NOMO-1 treated with DMSO at 0.1 percent for 48 hours (cell line): ENCODE results near the gene KRTAP5-7.
"Not testable (repeated sequence)": the region's sequence is repeated elsewhere in the genome, so short reads cannot be mapped to it uniquely, and the experiment has no call there.

Experiments used
- DNase-seq: peaks from one replicate; lab custom pipeline; 2025; ENCODE audit not compliant: unreplicated experiment; lab: John Stamatoyannopoulos, UW

Gene KRTAP5-7

DNA sequence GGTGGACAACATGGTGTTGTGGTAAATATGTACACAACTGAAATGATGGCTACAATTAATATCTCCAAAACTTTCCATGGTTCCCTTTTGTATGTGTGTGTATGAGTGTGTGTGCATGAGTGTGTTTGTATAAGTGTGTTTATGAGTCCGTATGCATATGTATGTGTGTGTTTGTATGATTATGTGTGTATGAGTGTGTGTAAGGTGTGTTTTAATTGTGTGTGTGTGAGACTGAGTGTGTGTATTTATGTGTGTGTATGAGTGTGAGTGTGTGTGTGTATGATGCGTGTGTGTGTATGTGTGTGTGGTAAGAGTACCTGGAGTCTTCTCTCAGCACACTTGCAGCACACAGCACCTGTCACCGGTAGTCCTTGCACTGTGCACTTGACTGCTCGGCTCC, 29.0 kb downstream of the KRTAP5-7 start:
- no peak for DNase-seq

DNA sequence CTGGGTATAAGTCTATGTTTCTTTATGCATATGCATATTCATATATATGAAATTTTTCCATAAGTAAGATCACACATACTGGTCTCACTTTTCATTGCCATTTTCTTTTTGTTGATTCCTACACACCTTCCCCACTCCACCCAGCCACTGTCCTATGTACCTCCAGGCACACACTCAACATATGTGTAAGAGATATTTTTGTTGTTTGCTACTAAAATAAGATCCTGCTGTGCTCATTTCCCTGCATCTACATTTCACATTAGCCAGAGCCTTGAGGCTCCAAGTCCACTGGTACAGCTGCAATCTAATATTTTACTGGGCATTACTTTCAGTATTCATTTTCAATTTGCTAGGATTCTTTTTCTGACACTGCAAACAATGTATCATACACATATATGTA, 30.2 kb downstream of the KRTAP5-7 start:
- no peak for DNase-seq

DNA sequence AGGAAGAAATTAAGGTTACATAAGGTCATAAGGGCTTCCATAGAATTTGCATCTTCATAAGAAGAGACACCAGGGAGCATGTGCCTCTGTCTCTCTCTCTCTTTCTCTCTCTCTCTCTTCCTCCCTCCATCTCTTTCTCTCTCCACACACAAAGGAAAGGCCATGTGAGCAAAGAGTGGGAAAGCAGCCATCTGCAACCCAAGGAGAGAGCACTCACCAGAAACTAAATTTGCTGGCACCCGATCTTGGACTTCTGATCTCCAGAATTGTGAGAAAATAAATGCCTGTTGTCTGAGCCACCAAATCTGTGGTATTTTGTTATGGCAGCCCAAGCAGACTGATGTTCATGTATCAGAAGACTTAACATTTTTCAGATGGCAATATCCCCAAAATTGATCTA, 31.9 kb downstream of the KRTAP5-7 start:
- no peak for DNase-seq

DNA sequence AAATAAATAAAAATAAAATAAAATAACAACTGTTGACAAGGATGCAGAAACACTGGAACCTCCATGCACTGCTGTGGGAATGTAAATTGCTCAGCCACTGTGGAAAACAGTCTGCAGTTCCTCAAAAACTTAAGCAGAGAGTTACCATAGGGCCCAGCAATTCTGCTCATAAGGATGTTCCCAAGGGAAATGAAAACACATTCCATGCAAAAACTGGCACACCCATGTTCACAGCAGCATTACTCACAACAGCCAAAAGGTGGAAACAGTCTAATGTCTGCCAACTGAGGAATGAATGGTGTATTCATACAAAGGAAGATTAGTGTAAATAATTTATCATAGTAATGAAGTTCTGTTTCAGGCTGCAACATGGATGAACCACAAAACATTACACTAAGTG, 35.1 kb downstream of the KRTAP5-7 start:
- DNase-seq = no peak

DNA sequence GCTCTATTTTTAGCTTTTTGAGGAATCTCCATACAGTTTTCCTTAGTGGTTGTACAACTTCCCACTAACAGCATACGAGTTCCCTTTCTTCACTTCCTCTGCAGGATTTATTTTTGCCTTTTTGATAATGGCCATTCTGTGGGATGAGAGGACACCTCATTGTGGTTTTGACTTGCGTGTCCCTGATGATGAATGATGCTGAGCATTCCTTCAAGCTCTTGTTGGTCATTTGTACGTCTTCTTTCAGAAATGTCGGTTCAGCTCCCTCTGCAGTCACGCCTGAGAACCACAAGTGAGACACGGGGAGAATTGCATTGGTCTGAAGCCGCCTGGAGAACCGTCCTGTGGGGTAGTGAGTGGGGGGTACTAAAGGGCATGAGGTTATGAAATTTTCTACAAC, 36.3 kb downstream of the KRTAP5-7 start:
- DNase-seq = peak; percentile 28

DNA sequence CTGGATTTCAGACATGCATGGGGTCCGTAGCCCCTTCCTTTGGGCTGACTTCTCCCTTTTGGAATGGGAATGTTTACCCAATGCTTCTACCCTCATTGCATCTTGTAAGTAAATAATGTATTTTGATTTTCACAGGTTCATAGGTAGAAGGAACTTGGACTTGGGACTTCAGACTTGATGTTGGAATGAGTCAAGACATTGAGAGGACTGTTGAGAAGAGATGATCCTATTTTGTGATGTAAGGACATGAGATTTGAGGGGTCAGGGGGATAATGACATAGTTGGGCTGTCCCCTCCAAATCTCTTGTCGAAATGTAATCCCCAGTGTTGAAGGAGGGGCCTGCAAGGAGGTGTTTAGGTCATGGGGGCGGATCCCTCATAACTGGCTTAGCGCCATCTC, 37.4 kb downstream of the KRTAP5-7 start:
- DNase-seq = no peak

DNA sequence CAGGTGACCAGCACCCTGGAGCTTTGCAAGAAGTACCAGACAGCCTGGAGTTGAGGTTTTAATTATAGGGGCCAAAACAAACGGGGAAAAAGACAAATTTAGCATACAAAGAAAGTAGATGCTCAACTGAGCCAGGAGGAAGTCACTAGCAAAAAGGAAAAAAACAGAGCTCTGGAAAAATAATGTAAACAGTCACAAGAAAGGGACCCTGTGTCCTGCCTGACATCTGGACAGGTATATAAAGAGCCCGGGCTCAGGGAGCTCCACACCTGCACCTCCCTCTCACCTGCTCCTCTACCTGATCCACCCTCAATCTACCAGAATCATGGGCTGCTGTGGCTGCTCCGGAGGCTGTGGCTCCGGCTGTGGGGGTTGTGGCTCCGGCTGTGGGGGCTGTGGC, 38.2 kb downstream of the KRTAP5-7 start, which contains the start of gene KRTAP5-10:
Gene KRTAP5-10, plus strand, starts transcription at position 301 of the 400 bp plus-strand sequence. Its CDS starts 25 bp downstream, at position 326.
- no peak for DNase-seq

DNA sequence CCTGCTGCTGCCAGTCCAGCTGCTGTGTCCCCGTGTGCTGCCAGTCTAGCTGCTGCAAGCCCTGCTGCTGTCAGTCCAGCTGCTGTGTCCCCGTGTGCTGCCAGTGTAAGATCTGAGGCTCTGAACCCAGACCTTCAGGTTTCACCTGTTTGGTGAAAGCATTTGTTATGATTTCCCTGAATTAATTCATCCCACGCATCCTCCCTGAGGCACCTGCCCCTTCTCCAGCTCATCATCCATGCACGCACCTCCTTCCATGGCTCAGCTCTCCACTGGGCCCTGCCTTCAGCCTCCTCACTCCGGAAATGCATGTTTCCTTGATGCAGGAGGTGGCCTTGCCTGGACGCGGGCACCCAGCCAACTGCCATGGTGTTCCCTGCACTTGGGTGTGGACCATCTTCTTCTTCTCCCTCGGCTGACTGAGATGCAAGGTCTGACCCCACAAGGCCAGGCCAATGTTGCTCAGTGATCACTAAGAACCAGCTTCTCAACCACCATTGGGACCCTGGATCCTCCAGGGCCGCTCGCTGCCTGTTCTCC, 39.1 kb downstream of the KRTAP5-7 start:
- DNase-seq = no peak

DNA sequence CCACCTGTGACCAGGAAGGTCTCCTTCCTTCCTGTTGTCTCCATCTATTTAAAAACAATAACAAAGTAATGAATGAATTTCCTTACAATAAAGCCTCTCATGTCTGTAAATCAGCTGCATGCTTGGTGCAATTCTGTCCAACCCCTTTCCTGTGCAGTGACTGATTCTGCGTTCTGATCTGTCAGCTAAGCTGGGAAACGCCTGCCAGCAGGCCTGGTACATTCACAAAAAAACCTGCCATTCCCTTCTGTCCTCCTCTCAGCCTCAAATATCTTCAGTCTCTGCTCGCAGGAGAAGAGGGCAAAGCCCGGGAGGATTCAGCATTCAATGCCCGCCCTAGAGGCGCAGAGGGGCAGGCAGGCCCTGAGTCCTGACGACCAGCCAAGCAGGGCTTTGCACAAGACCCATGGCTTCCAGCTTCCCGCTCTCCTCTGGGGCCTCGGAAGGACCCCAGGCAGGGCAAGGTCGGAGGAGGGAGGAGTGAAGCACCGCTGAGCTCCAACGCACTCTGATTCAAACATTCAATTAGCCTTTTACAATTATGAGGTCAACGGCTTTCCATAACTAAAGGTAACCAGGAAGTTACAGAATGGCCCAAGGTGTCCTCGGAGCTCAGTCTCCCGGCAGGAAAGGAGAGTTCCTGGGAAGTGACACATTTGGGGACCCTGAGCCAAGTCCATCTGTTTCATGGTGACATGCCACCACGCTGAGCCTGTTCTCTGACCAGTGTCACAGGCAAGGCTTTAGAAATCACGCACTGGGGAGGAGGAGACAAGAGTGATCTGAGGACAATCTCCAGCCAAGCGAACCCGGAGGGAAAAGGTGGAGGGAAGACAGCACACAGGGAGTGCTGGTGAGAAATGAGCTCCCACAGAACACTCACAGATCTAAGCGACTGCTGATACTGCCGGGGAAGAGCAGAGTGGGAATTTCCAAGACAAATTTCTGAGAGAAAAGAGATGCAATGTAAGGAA, 39.8 kb downstream of the KRTAP5-7 start:
- DNase-seq = not testable (repeated sequence)

DNA sequence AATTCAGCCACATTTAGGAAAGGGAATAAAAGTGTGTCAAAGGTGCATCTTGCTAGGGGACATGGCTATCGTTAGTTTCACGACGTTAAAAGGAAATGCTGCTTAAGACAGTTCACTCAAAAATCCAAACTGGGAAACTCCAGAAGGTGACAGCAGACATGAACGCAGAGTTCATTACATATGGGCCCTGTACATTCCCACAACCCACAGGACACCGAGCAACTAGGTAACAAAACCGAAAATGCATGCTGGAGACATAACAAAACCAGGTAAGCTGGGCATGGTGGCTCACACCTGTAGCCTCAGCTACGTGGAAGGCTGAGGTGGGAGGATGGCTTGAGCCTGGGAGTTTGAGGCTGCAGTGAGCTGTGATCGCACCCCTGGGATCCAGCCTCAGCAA, 40.6 kb downstream of the KRTAP5-7 start:
- DNase-seq = not testable (repeated sequence)

DNA sequence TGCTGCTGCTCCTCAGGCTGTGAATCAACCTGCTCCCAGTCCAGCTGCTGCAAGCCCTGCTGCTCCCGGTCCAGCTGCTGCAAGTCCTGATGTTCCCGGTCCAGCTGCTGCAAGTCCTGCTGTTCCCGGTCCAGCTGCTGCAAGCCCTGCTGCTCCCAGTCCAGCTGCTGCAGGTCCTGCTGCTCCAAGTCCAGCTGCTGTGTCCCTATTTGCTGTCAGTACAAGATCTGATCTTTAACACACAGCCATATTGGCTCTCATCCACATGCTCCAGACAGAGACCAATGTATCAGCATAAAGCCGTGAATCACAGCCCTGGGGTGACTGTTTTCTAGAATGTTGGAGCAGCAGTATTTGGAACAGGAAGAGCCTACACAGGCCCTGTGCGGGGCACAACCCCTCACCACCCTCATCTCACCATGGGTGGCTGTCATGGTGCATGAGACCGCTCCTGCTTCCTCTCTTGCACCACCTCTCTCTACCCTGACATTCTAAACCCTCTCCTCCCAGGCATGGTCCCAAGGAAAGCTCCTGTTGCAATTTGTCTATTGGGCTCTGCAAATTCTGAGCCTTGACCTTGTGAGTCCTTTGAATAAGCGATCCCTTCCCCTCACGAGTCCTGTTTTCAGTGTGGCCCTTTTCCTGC, 41.8 kb downstream of the KRTAP5-7 start:
- no peak for DNase-seq

DNA sequence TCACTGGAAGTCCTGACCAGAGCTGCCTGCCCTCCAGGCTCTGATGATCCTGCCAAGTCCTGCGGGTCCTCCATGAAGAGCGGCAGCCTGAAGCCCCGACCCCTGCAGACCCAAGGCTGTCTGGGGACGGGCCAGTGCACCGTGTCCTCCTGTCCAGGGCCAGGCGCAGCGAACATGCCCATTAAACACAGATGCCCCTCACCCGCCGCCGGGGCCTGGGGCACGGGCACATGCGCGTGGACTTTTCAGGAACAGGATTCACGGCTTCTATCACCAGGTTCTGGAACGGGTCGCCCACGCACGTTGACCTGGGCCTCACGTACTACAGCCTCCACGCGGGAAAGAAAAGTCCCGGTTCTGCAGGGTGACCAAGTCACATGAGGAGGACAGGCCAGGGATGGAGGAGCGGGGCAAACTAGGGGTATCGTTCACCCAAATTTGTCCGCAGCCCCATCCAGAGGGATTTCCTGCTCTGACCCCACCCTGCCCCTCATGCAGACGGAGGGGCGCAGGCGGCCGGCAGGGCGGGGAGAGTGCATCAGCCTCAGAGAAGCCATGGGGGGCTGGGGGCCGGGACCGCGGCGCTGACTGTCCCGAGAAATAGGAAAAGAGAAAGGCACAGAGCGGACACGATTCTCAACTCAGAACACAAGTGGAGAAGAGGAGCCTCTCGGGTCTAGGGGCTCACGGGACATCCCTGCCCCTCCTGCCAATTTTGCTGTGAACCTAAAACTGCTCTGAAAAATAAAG, 44.2 kb downstream of the KRTAP5-7 start:
- not testable (repeated sequence) for DNase-seq

DNA sequence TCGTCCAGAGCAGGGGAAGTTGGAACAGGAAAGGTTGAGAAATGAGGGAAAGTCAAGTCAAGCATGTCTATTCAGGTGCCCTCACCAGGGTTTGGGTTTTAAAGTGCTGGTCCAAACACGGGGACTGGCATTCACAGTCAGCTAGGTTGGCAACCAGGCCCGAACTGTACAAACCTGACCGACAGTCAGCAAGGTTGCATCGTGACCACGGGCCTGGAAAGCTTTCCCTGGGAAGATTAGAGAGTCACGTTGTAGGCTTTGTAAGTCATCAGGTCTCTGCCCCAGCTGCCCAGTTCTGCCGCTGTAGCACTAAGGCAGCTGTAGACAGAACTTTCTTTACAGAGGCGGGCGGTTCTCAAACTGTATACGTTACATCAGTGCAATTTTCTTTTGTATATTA, 45.7 kb downstream of the KRTAP5-7 start:
- no peak for DNase-seq

DNA sequence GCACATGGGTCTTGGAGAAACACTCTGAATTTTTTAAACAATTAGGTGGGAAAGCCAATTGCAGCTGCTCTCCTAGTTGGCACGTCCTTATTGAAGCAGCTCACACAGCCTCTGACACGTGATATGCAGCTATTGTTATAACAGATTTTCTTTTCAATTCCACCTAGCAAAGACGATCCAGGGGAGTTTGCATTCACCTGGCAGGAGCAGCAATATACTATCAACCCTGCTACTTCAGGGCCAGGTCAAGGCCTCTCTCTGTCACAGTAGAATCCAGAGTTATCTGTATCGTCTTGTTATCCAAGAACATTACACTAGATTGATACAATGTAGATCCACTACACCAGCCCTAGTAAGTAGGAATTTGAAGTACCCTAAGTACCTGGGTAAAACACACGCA, 47.4 kb downstream of the KRTAP5-7 start:
- DNase-seq = no peak

DNA sequence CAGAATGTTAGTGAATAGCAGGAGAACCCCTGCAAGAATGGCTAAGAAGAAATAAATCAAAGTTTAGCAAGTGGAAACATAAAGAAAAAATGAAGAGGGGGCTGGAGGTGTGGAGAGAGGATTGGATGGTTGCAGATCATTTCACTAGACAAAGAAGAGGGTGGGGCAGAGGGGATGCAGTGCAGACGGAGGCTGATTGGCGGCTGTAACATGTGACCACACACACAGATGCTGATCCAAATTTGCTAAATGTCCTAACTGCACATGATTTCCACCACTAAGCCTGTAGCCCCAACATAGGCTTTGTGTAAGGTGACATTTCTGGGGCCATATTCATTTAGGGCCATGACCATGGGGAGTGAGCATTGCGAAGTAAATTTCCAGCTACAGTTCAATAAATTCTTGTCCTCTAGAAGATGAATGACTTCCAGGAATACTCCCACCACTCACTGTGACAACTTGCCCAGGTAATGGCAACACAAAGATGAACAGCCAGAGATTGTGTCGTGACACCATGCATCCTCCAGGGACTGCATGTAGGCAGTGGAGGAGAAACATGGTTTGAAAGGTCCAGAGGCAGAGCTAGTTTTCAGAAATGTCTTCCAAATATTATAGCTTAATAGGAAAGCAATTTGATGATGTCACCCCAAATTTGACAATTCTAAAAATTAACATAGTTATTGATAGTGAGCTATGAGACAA, 48.8 kb downstream of the KRTAP5-7 start:
- no peak for DNase-seq

DNA sequence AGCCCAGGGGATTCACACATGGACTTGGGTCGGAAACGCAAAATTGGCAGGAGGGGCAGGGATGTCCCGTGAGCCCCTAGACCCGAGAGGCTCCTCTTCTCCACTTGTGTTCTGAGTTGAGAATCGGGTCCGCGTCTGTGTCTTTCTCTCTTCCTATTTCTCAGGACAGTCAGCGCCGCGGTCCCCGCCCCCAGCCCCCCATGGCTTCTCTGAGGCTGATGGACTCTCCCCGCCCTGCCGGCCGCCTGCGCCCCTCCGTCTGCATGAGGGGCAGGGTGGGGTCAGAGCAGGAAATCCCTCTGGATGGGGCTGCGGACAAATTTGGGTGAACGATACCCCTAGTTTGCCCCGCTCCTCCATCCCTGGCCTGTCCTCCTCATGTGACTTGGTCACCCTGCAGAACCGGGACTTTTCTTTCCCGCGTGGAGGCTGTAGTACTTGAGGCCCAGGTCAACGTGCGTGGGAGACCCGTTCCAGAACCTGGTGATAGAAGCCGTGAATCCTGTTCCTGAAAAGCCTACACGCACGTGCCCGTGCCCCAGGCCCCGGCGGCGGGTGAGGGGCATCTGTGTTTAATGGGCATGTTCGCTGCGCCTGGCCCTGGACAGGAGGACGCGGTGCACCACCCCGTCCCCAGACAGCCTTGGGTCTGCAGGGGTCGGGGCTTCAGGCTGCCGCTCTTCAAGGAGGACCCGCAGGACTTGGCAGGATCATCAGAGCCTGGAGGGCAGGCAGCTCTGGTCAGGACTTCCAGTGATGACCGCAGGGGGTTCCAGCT, 49.8 kb downstream of the KRTAP5-7 start:
- not testable (repeated sequence) for DNase-seq

DNA sequence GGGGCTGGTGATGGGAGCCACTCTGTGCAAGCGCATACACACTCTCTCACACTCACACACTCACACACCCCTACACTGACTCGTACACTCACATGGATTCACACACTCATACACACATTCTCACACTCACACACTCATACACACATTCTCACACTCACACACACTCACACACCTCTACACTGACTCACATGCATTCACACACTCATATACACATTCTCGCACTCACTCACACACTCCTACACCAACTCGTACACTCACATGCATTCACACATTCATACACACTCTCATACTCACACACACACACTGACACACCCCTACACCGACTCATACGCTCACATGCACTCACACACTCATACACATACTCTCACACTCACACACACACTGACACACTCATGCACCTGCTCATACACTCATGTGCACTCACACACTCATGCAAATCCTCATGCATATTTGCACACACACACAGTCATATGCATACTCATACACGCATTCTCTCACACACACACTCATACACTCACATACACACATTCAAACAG, 50.5 kb downstream of the KRTAP5-7 start:
- DNase-seq = no peak
